ENCODE data around the gene ITGB5. TPM values are rescaled to one million over a fixed set of nuclear protein-coding genes. Genes with fewer than 3 reads are reported as not detected.

The ITGB5 gene
- total and polyA plus RNA-seq, 2 donors = 9.6 to 16.9 TPM

- no peak overlapping the region for H3K27ac ChIP-seq (ENCODE audit: low read depth in 1 of 2, low read length in 1 of 2)
- no peaks in the 10 kb centered on the region for H3K36me3 ChIP-seq (ENCODE audit: control insufficient read depth in 2 of 2, insufficient read depth in 2 of 2, low read length in 1 of 2)
- no peaks in the 10 kb centered on the region for H3K9me3 ChIP-seq (ENCODE audit: control insufficient read depth in 2 of 2, insufficient read depth in 1 of 2, low read length in 1 of 2)
- no peak overlapping the region for H3K4me3 ChIP-seq (ENCODE audit: low read length in 2 of 2)
- no peak for DNase-seq (ENCODE audit: low read depth in 6 of 9, low spot score in 9 of 9)
- H3K27me3 ChIP-seq (ENCODE audit: control insufficient read depth in 2 of 2, insufficient read depth in 1 of 2, low read length in 1 of 2) = peaks cover 0 to 16% of the 10 kb centered on the region in 2 donors
- peaks cover 0 to 3% of the 10 kb centered on the region in 2 donors for H3K4me1 ChIP-seq (ENCODE audit: control insufficient read depth in 2 of 2, insufficient read depth in 2 of 2, low read length in 2 of 2)
- 90% methylated on average over 9 of the region's 9 CpGs for WGBS
Observed at GRCh38 chr3:124769462-124769861, 117.7 kb downstream of the ITGB5 start.

GRCh38 chr3:124768812-124769211 lies 118.4 kb downstream of the ITGB5 start:
- no peaks in the 10 kb centered on the region for H3K36me3 ChIP-seq (ENCODE audit: control insufficient read depth in 2 of 2, insufficient read depth in 2 of 2, low read length in 1 of 2)
- H3K4me3 ChIP-seq (ENCODE audit: low read length in 2 of 2) = no peak overlapping the region
- no peak for DNase-seq (ENCODE audit: low read depth in 6 of 9, low spot score in 9 of 9)
- H3K27ac ChIP-seq (ENCODE audit: low read depth in 1 of 2, low read length in 1 of 2) = no peak overlapping the region
- H3K4me1 ChIP-seq (ENCODE audit: control insufficient read depth in 2 of 2, insufficient read depth in 2 of 2, low read length in 2 of 2) = peaks cover 0 to 3% of the 10 kb centered on the region in 2 donors
- no peaks in the 10 kb centered on the region for H3K9me3 ChIP-seq (ENCODE audit: control insufficient read depth in 2 of 2, insufficient read depth in 1 of 2, low read length in 1 of 2)
- H3K27me3 ChIP-seq (ENCODE audit: control insufficient read depth in 2 of 2, insufficient read depth in 1 of 2, low read length in 1 of 2) = peaks cover 0 to 14% of the 10 kb centered on the region in 2 donors
- 80% methylated on average over 7 of the region's 7 CpGs for WGBS

GRCh38 chr3:124767691-124768090 lies 119.5 kb downstream of the ITGB5 start:
- H3K27ac ChIP-seq (ENCODE audit: low read depth in 1 of 2, low read length in 1 of 2) = no peak overlapping the region
- H3K36me3 ChIP-seq (ENCODE audit: control insufficient read depth in 2 of 2, insufficient read depth in 2 of 2, low read length in 1 of 2) = no peaks in the 10 kb centered on the region
- peaks cover 0 to 14% of the 10 kb centered on the region in 2 donors for H3K27me3 ChIP-seq (ENCODE audit: control insufficient read depth in 2 of 2, insufficient read depth in 1 of 2, low read length in 1 of 2)
- H3K9me3 ChIP-seq (ENCODE audit: control insufficient read depth in 2 of 2, insufficient read depth in 1 of 2, low read length in 1 of 2) = no peaks in the 10 kb centered on the region
- DNase-seq (ENCODE audit: low read depth in 6 of 9, low spot score in 9 of 9) = no peak
- H3K4me1 ChIP-seq (ENCODE audit: control insufficient read depth in 2 of 2, insufficient read depth in 2 of 2, low read length in 2 of 2) = peaks cover 0 to 3% of the 10 kb centered on the region in 2 donors
- no peak overlapping the region for H3K4me3 ChIP-seq (ENCODE audit: low read length in 2 of 2)
- WGBS = 95% methylated on average over 6 of the region's 6 CpGs

- 92% methylated on average over 5 of the region's 5 CpGs for WGBS
- H3K9me3 ChIP-seq (ENCODE audit: control insufficient read depth in 2 of 2, insufficient read depth in 1 of 2, low read length in 1 of 2) = no peaks in the 10 kb centered on the region
- H3K27ac ChIP-seq (ENCODE audit: low read depth in 1 of 2, low read length in 1 of 2) = no peak overlapping the region
- peaks cover 0 to 10% of the 10 kb centered on the region in 2 donors for H3K27me3 ChIP-seq (ENCODE audit: control insufficient read depth in 2 of 2, insufficient read depth in 1 of 2, low read length in 1 of 2)
- no peak overlapping the region for H3K4me3 ChIP-seq (ENCODE audit: low read length in 2 of 2)
- DNase-seq (ENCODE audit: low read depth in 6 of 9, low spot score in 9 of 9) = no peak
- H3K36me3 ChIP-seq (ENCODE audit: control insufficient read depth in 2 of 2, insufficient read depth in 2 of 2, low read length in 1 of 2) = no peaks in the 10 kb centered on the region
- H3K4me1 ChIP-seq (ENCODE audit: control insufficient read depth in 2 of 2, insufficient read depth in 2 of 2, low read length in 2 of 2) = peaks cover 0 to 2% of the 10 kb centered on the region in 2 donors
Observed at GRCh38 chr3:124767264-124767663, 119.9 kb downstream of the ITGB5 start.

GRCh38 chr3:124766113-124767095 lies 120.8 kb downstream of the ITGB5 start:
- H3K36me3 ChIP-seq (ENCODE audit: control insufficient read depth in 2 of 2, insufficient read depth in 2 of 2, low read length in 1 of 2) = no peaks in the 10 kb centered on the region
- H3K4me3 ChIP-seq (ENCODE audit: low read length in 2 of 2) = no peak overlapping the region
- H3K27ac ChIP-seq (ENCODE audit: low read depth in 1 of 2, low read length in 1 of 2) = no peak overlapping the region
- no peaks in the 10 kb centered on the region for H3K9me3 ChIP-seq (ENCODE audit: control insufficient read depth in 2 of 2, insufficient read depth in 1 of 2, low read length in 1 of 2)
- peaks cover 0 to 4% of the 10 kb centered on the region in 2 donors for H3K27me3 ChIP-seq (ENCODE audit: control insufficient read depth in 2 of 2, insufficient read depth in 1 of 2, low read length in 1 of 2)
- 96% methylated on average over 16 of the region's 16 CpGs for WGBS
- DNase-seq (ENCODE audit: low read depth in 6 of 9, low spot score in 9 of 9) = no peak
- H3K4me1 ChIP-seq (ENCODE audit: control insufficient read depth in 2 of 2, insufficient read depth in 2 of 2, low read length in 2 of 2) = peaks cover 0 to 2% of the 10 kb centered on the region in 2 donors

- DNase-seq (ENCODE audit: low read depth in 6 of 9, low spot score in 9 of 9) = no peak
- no peak overlapping the region for H3K27ac ChIP-seq (ENCODE audit: low read depth in 1 of 2, low read length in 1 of 2)
- H3K36me3 ChIP-seq (ENCODE audit: control insufficient read depth in 2 of 2, insufficient read depth in 2 of 2, low read length in 1 of 2) = no peaks in the 10 kb centered on the region
- peaks cover 0 to 2% of the 10 kb centered on the region in 2 donors for H3K27me3 ChIP-seq (ENCODE audit: control insufficient read depth in 2 of 2, insufficient read depth in 1 of 2, low read length in 1 of 2)
- WGBS = 91% methylated on average over 5 of the region's 5 CpGs
- no peak overlapping the region for H3K4me3 ChIP-seq (ENCODE audit: low read length in 2 of 2)
- H3K4me1 ChIP-seq (ENCODE audit: control insufficient read depth in 2 of 2, insufficient read depth in 2 of 2, low read length in 2 of 2) = peaks cover 0 to 4% of the 10 kb centered on the region in 2 donors
- no peaks in the 10 kb centered on the region for H3K9me3 ChIP-seq (ENCODE audit: control insufficient read depth in 2 of 2, insufficient read depth in 1 of 2, low read length in 1 of 2)
Observed at GRCh38 chr3:124765197-124765840, 121.8 kb downstream of the ITGB5 start.

- DNase-seq (ENCODE audit: low read depth in 6 of 9, low spot score in 9 of 9) = no peak
- 80% methylated on average over 5 of the region's 5 CpGs for WGBS
- no peaks in the 10 kb centered on the region for H3K36me3 ChIP-seq (ENCODE audit: control insufficient read depth in 2 of 2, insufficient read depth in 2 of 2, low read length in 1 of 2)
Observed at GRCh38 chr3:124764746-124765145, 122.4 kb downstream of the ITGB5 start.

GRCh38 chr3:124763644-124764358 lies 123.4 kb downstream of the ITGB5 start:
- Histone ChIP-seq H3K36me3 (ENCODE audit: control insufficient read depth in 2 of 2, insufficient read depth in 2 of 2, low read length in 1 of 2) (no peaks in the 10 kb centered on the region), H3K4me3 (ENCODE audit: low read length in 2 of 2) (no peak overlapping the region)
- 97% methylated on average over 15 of the region's 15 CpGs for WGBS

More at GRCh38 chr3:124764746-124765145, 122.4 kb downstream of the ITGB5 start:
- Histone ChIP-seq H3K27ac (ENCODE audit: low read depth in 1 of 2, low read length in 1 of 2) (no peak overlapping the region), H3K4me1 (ENCODE audit: control insufficient read depth in 2 of 2, insufficient read depth in 2 of 2, low read length in 2 of 2) (peaks cover 0 to 4% of the 10 kb centered on the region in 2 donors), H3K27me3 (ENCODE audit: control insufficient read depth in 2 of 2, insufficient read depth in 1 of 2, low read length in 1 of 2) (peaks cover 0 to 2% of the 10 kb centered on the region in 2 donors), H3K4me3 (ENCODE audit: low read length in 2 of 2) (no peak overlapping the region), H3K9me3 (ENCODE audit: control insufficient read depth in 2 of 2, insufficient read depth in 1 of 2, low read length in 1 of 2) (no peaks in the 10 kb centered on the region)

More at GRCh38 chr3:124763644-124764358, 123.4 kb downstream of the ITGB5 start:
- Histone ChIP-seq H3K4me1 (ENCODE audit: control insufficient read depth in 2 of 2, insufficient read depth in 2 of 2, low read length in 2 of 2) (peaks cover 0 to 4% of the 10 kb centered on the region in 2 donors), H3K27me3 (ENCODE audit: control insufficient read depth in 2 of 2, insufficient read depth in 1 of 2, low read length in 1 of 2) (no peaks in the 10 kb centered on the region), H3K9me3 (ENCODE audit: control insufficient read depth in 2 of 2, insufficient read depth in 1 of 2, low read length in 1 of 2) (no peaks in the 10 kb centered on the region), H3K27ac (ENCODE audit: low read depth in 1 of 2, low read length in 1 of 2) (no peak overlapping the region)
- no peak for DNase-seq (ENCODE audit: low read depth in 6 of 9, low spot score in 9 of 9)

Data from thymus (tissue), 11 donors.